Esophagus muscularis mucosa (tissue), 4 donors: ENCODE results near the gene NHSL1. TPM values are rescaled to one million over a fixed set of nuclear protein-coding genes. Genes with fewer than 3 reads are reported as not detected.
A peak's percentile ranks its signal among the peaks of the same experiment; 100 is the strongest.

ENCODE experiments used
- DNase-seq: peaks from one replicate; pipeline ENCODE4 v3.0.0-alpha.2; 2017; ENCODE audit errors: extremely low spot score
- H3K27ac ChIP-seq, 4 donors: fragments of 200-600 bp; sonication (generic); replicated peaks in 1 of 4; 1 replicate in 3 of 4; 2 replicates in 1 of 4; pipeline ENCODE4 v1.5.1; 2016 to 2019; ENCODE audit warnings: mild to moderate bottlenecking in 1 of 4
- H3K27me3 ChIP-seq, 4 donors: fragments of 200-600 bp; sonication (generic); one replicate each; pipeline versions ENCODE4 v1.5.1 to v1.6.0; 2016 to 2019
- H3K36me3 ChIP-seq, 4 donors: fragments of 200-600 bp; sonication (generic); one replicate each; pipeline ENCODE4 v1.5.1; 2016 to 2019
- H3K4me1 ChIP-seq, 4 donors: fragments of 200-600 bp; sonication (generic); one replicate each; pipeline ENCODE4 v1.5.1; 2016 to 2019
- H3K4me3 ChIP-seq, 4 donors: fragments of 200-600 bp; sonication (generic); 1 replicate in 2 of 4; 2 replicates in 2 of 4; pipeline ENCODE4 v1.5.1; 2016 to 2019; ENCODE audit warnings: mild to moderate bottlenecking in 4 of 4, moderate library complexity in 1 of 4
- H3K9me3 ChIP-seq, 4 donors: fragments of 200-600 bp; sonication (generic); 1 replicate in 3 of 4; 2 replicates in 1 of 4; pipeline ENCODE4 v1.5.1; 2016 to 2019
- CTCF ChIP-seq, 3 experiments: fragments of 200-600 bp in 2 of 3; fragments of 450-650 bp in 1 of 3; sonication (generic) in 2 of 3; IDR thresholded peaks; one replicate each; pipeline ENCODE4 v1.5.1; 2017 to 2019; ENCODE audit warnings: antibody characterized with exemption in 3 of 3, mild to moderate bottlenecking in 2 of 3, moderate library complexity in 1 of 3
- EP300 ChIP-seq: sonication (generic); formaldehyde crosslinking; IDR thresholded peaks from one replicate; pipeline ENCODE4 v1.6.1; 2017; ENCODE audit warnings: antibody characterized with exemption
- POLR2A ChIP-seq: fragments of 450-650 bp; IDR thresholded peaks from one replicate; pipeline ENCODE4 v1.6.1; 2017; ENCODE audit warnings: antibody characterized with exemption, moderate library complexity, mild to moderate bottlenecking, low read depth
- POLR2AphosphoS5 ChIP-seq, 2 donors: sonication (generic); formaldehyde crosslinking; IDR thresholded peaks; one replicate each; pipeline ENCODE4 v1.6.1; 2017; ENCODE audit warnings: antibody characterized with exemption in 2 of 2
- WGBS: methylation state at CpG from one replicate; pipeline ENCODE4 v1.1.5; 2018; 5-methylcytosine and 5-hydroxymethylcytosine counted together
- intact Hi-C: fragments of 100-400 bp; cut with DNase I; formaldehyde crosslinking; loops from one replicate; pipeline ENCODE4 v1.15.1; 2023
- total RNA-seq, 4 donors: library from RNA; depleted of rRNA; stranded (reverse); fragments of >200 nt; gene quantifications; one replicate each; pipeline versions ENCODE4 v1.1.0 to v1.2.1, GENCODE V29; 2016

The NHSL1 gene
- total RNA-seq, 4 donors from 2014 or later = 8.6 to 15.6 (median 11.7) TPM

- no peak overlapping the region for H3K4me3 ChIP-seq
- no peak for TF ChIP-seq POLR2A
- TF ChIP-seq CTCF (IDR thresholded peaks at IDR 0.05) = no peak
- TF ChIP-seq EP300 = no peak
- TF ChIP-seq POLR2AphosphoS5 (IDR thresholded peaks at IDR 0.05) = no peak
- H3K27me3 ChIP-seq = no peaks in the 10 kb centered on the region
- intact Hi-C loops = loop anchor here (5.0 kb wide), 1 partner anchor 336 kb away; no protein-coding TSS in a partner anchor
- WGBS = 85% methylated on average over 15 of the region's 19 CpGs
- no peak overlapping the region for H3K27ac ChIP-seq
- H3K4me1 ChIP-seq = peaks cover 14 to 27% (median 22%) of the 10 kb centered on the region in 4 donors
- DNase-seq = no peak
- H3K9me3 ChIP-seq = no peaks in the 10 kb centered on the region
- peaks cover 0 to 17% (median 7%) of the 10 kb centered on the region in 4 donors for H3K36me3 ChIP-seq
These were observed 67.8 kb downstream of the NHSL1 start for GRCh38 chr6:138431256-138432062.

- Histone ChIP-seq H3K27ac (peak overlapping the region in 2 of 4 donors; percentile 41 to 42), H3K4me3 (no peak overlapping the region), H3K4me1 (peaks cover 14 to 27% (median 22%) of the 10 kb centered on the region in 4 donors), H3K36me3 (peaks cover 0 to 17% (median 7%) of the 10 kb centered on the region in 4 donors), H3K9me3 (no peaks in the 10 kb centered on the region), H3K27me3 (no peaks in the 10 kb centered on the region)
- 90% methylated on average over 28 of the region's 29 CpGs for WGBS
- intact Hi-C loops = loop anchor here (5.0 kb wide), 1 partner anchor 337 kb away; no protein-coding TSS in a partner anchor
- DNase-seq = no peak
- TF ChIP-seq CTCF (IDR thresholded peaks at IDR 0.05) (no peak), POLR2A (no peak), POLR2AphosphoS5 (IDR thresholded peaks at IDR 0.05) (no peak), EP300 (no peak)
These were observed 68.7 kb downstream of the NHSL1 start for GRCh38 chr6:138430361-138431145.

GRCh38 chr6:138429761-138430160, 69.5 kb downstream of the NHSL1 start:
- Histone ChIP-seq H3K9me3 (no peaks in the 10 kb centered on the region), H3K4me1 (peaks cover 14 to 27% (median 22%) of the 10 kb centered on the region in 4 donors), H3K4me3 (peak overlapping the region; percentile 8 to 40 (median 32)), H3K36me3 (peaks cover 0 to 17% (median 7%) of the 10 kb centered on the region in 4 donors), H3K27me3 (no peaks in the 10 kb centered on the region), H3K27ac (peak overlapping the region; percentile 41 to 50 (median 44))
- WGBS = 64% methylated on average over 12 of the region's 12 CpGs
- intact Hi-C loops = loop anchor here (1.0 to 5.0 kb wide), 3 partner anchors 80 to 338 kb away; no protein-coding TSS in a partner anchor
- DNase-seq = no peak
- TF ChIP-seq POLR2AphosphoS5 (IDR thresholded peaks at IDR 0.05) (no peak), CTCF (IDR thresholded peaks at IDR 0.05) (no peak), EP300 (no peak), POLR2A (no peak)

- Histone ChIP-seq H3K4me3 (peak overlapping the region; percentile 8 to 40 (median 32)), H3K27ac (peak overlapping the region; percentile 41 to 50 (median 44))
- intact Hi-C loops = loop anchor here (1.0 to 2.0 kb wide), 2 partner anchors 80 to 162 kb away; no protein-coding TSS in a partner anchor
These were observed 70.2 kb downstream of the NHSL1 start for GRCh38 chr6:138428944-138429598.

More at GRCh38 chr6:138428944-138429598, 70.2 kb downstream of the NHSL1 start:
- Histone ChIP-seq H3K27me3 (no peaks in the 10 kb centered on the region), H3K9me3 (no peaks in the 10 kb centered on the region), H3K4me1 (peaks cover 14 to 27% (median 22%) of the 10 kb centered on the region in 4 donors), H3K36me3 (peaks cover 0 to 23% (median 13%) of the 10 kb centered on the region in 4 donors)
- no peak for DNase-seq
- WGBS = 23% methylated on average over 8 of the region's 8 CpGs
- no peak for TF ChIP-seq EP300
- TF ChIP-seq POLR2AphosphoS5 (IDR thresholded peaks at IDR 0.05) = no peak
- peak; percentile 60 to 77 (median 63) for TF ChIP-seq CTCF (IDR thresholded peaks at IDR 0.05)
- no peak for TF ChIP-seq POLR2A
